Measurements from ENCODE around the gene TMEM198.

DNA sequence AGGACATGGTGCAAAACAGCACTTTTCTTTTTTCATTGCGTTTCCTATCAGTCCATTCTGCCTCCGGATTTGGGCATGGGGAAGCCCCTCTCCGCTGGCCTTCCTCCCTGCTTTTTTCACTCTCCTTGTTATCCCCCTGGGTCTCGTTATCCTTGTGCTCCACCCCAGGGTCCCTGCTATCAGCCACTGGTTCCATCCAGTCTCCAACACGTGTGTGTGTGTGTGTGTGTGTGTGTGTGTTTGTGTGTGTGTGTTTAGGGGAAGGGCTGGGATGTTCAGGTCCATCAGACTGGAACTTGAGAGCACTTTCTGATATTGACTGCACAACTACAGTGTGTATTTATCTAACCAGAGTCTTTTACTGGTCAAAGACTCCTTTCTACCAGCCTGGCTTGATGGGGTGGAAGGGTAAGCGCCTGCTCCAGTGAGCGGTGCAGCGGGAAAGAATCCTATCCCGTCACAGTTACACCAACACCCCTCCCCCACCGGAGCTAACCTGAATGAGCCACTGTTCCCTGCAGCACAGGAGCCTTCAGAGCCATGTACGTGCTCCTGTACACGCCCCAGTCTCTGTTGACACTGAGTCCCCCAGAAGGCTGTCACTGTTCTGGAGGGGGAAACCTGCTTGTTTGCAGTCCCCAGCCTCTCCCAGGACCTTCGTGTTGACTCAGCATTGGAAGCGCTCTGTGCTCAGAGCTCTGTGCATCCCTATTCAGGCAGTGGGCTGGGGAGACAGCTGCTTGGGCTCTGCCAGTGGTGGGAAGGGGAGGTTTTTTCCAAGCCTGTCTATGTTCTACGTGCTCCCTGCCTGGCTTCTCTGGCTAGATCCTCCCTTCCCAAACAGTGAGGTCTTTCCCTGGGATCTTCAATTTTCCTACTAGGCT lies 32.9 kb downstream of the TMEM198 start:
- no peak for TF ChIP-seq TCF7L2 (IDR thresholded peaks at IDR 0.05; ENCODE audit: low read depth, low read length)
- no peak for TF ChIP-seq POLR2AphosphoS5 (IDR thresholded peaks at IDR 0.05; ENCODE audit: low read depth, low read length)
- no peak for TF ChIP-seq CTCF (IDR thresholded peaks at IDR 0.05)
- TF ChIP-seq, protein P1, sequence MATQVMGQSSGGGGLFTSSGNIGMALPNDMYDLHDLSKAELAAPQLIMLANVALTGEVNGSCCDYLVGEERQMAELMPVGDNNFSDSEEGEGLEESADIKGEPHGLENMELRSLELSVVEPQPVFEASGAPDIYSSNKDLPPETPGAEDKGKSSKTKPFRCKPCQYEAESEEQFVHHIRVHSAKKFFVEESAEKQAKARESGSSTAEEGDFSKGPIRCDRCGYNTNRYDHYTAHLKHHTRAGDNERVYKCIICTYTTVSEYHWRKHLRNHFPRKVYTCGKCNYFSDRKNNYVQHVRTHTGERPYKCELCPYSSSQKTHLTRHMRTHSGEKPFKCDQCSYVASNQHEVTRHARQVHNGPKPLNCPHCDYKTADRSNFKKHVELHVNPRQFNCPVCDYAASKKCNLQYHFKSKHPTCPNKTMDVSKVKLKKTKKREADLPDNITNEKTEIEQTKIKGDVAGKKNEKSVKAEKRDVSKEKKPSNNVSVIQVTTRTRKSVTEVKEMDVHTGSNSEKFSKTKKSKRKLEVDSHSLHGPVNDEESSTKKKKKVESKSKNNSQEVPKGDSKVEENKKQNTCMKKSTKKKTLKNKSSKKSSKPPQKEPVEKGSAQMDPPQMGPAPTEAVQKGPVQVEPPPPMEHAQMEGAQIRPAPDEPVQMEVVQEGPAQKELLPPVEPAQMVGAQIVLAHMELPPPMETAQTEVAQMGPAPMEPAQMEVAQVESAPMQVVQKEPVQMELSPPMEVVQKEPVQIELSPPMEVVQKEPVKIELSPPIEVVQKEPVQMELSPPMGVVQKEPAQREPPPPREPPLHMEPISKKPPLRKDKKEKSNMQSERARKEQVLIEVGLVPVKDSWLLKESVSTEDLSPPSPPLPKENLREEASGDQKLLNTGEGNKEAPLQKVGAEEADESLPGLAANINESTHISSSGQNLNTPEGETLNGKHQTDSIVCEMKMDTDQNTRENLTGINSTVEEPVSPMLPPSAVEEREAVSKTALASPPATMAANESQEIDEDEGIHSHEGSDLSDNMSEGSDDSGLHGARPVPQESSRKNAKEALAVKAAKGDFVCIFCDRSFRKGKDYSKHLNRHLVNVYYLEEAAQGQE (IDR thresholded peaks at IDR 0.05; ENCODE audit: insufficient read depth in 1 of 2, low read depth in 2 of 2, low read length in 1 of 2): no peak
- no peak for TF ChIP-seq SIN3A (IDR thresholded peaks at IDR 0.05; ENCODE audit: borderline replicate concordance, insufficient read depth, low read depth, low read length)
